ENCODE results near the gene PIGO. TPM values are rescaled to one million over a fixed set of nuclear protein-coding genes. Genes with fewer than 3 reads are reported as not detected.

Gene PIGO
- polyA plus RNA-seq, 1 of the 3 experiments (the other 2 are of a cell fraction): 31.0 TPM

- TF ChIP-seq MEF2A (IDR thresholded peaks at IDR 0.05; ENCODE audit: borderline replicate concordance, low read depth): no peak
- no peak for TF ChIP-seq FOXJ3 (CRISPR knock-in tag; IDR thresholded peaks at IDR 0.05)
- no peak for TF ChIP-seq NRF1 (IDR thresholded peaks at IDR 0.05; ENCODE audit: low read depth, low read length)
- no peak for TF ChIP-seq NFIC (IDR thresholded peaks at IDR 0.05; ENCODE audit: borderline replicate concordance)
- no peak for TF ChIP-seq SIN3A (IDR thresholded peaks at IDR 0.05; ENCODE audit: borderline replicate concordance, low read depth, low read length)
- TF ChIP-seq MAX (IDR thresholded peaks at IDR 0.05; ENCODE audit: low read depth): no peak
- no peak for TF ChIP-seq CTCF (IDR thresholded peaks at IDR 0.05)
- no peak for TF ChIP-seq USF1 (IDR thresholded peaks at IDR 0.05; ENCODE audit: borderline replicate concordance, low read depth)
- TF ChIP-seq FOXM1 (IDR thresholded peaks at IDR 0.05; ENCODE audit: low read depth): no peak
- TF ChIP-seq RXRA (IDR thresholded peaks at IDR 0.05; ENCODE audit: borderline replicate concordance, low read depth): no peak
- no peak for TF ChIP-seq GATA2 (CRISPR knock-in tag; IDR thresholded peaks at IDR 0.05)
These were observed 39.1 kb downstream of the PIGO start for GRCh38 chr9:35057271-35057620.

GRCh38 chr9:35056571-35057270 lies 39.7 kb downstream of the PIGO start:
- no peak overlapping the region for H3K9ac ChIP-seq
- H3K27ac ChIP-seq (ENCODE audit: low read depth in 2 of 2, low read length in 1 of 2): no peak overlapping the region
- H3K9me3 ChIP-seq: no peaks in the 10 kb centered on the region
- no peaks in the 10 kb centered on the region for H3K4me1 ChIP-seq (ENCODE audit: control insufficient read depth in 1 of 2, insufficient read depth in 2 of 2, low read depth in 1 of 2, low read length in 1 of 2)
- H3K27me3 ChIP-seq (ENCODE audit: insufficient read depth): no peaks in the 10 kb centered on the region
- CTCF ChIA-PET: interaction anchor here (1.0 to 3.6 kb wide), 3 partner anchors 9 to 157 kb away, joined by 3 to 14 read pairs (median 3); partner anchors contain the start of gene FANCG
- POLR2A ChIA-PET: no interaction called here
- peaks cover 8% of the 10 kb centered on the region; the same call in 1 of the 2 replicates for H4K20me1 ChIP-seq (ENCODE audit: insufficient read depth)
- H3F3A ChIP-seq (replicated peaks; ENCODE audit: insufficient read depth): peaks cover 50% of the 10 kb centered on the region
- 89% methylated on average over 9 of the region's 9 CpGs for WGBS (ENCODE audit: low lambda C conversion rate)
- H3K9me2 ChIP-seq: no peaks in the 10 kb centered on the region
- no peak overlapping the region for H2AFZ ChIP-seq (ENCODE audit: low read depth)
- H3K4me2 ChIP-seq: no peak overlapping the region
- no peak for DNase-seq
- peaks cover 70 to 93% of the 10 kb centered on the region in 2 experiments for H3K36me3 ChIP-seq (replicated peaks in 1 of 2; ENCODE audit: control insufficient read depth in 1 of 2, insufficient read depth in 2 of 2, low read length in 1 of 2)
- H3K4me3 ChIP-seq (ENCODE audit: low read depth in 2 of 2, low read length in 1 of 2): no peak overlapping the region
- peaks cover 16% of the 10 kb centered on the region; the same call in 1 of the 2 replicates for H3K79me2 ChIP-seq (ENCODE audit: insufficient read depth)
- TF ChIP-seq EZH2phosphoT487 (IDR thresholded peaks at IDR 0.05; ENCODE audit: borderline replicate concordance, low read depth): no peak
- no peak for TF ChIP-seq GATA2 (CRISPR knock-in tag; IDR thresholded peaks at IDR 0.05)
- TF ChIP-seq MXI1 (IDR thresholded peaks at IDR 0.05; ENCODE audit: low read depth, low read length): no peak
- TF ChIP-seq GABPA (IDR thresholded peaks at IDR 0.05; ENCODE audit: low read depth): no peak
- no peak for TF ChIP-seq NFIC (IDR thresholded peaks at IDR 0.05; ENCODE audit: borderline replicate concordance)
- no peak for TF ChIP-seq CTCF (IDR thresholded peaks at IDR 0.05)
- TF ChIP-seq NRF1 (IDR thresholded peaks at IDR 0.05; ENCODE audit: low read depth, low read length): no peak
- TF ChIP-seq RAD21 (IDR thresholded peaks at IDR 0.05; ENCODE audit: low read length): no peak
- no peak for TF ChIP-seq USF2 (IDR thresholded peaks at IDR 0.05; ENCODE audit: borderline replicate concordance, low read depth, low read length)
- TF ChIP-seq RXRA (IDR thresholded peaks at IDR 0.05; ENCODE audit: borderline replicate concordance, low read depth): no peak
- TF ChIP-seq SIN3A (IDR thresholded peaks at IDR 0.05; ENCODE audit: borderline replicate concordance, low read depth, low read length): no peak
- TF ChIP-seq RFX5 (IDR thresholded peaks at IDR 0.05; ENCODE audit: low read length): no peak
- no peak for TF ChIP-seq IRF3 (IDR thresholded peaks at IDR 0.05; ENCODE audit: low read depth, low read length)

More at GRCh38 chr9:35057271-35057620, 39.1 kb downstream of the PIGO start:
- ChIA-PET CTCF (interaction anchor here (1.0 to 3.6 kb wide), 3 partner anchors 8 to 158 kb away, joined by 3 to 14 read pairs (median 3); partner anchors contain the start of gene FANCG), POLR2A (no interaction called here)
- no peaks in the 10 kb centered on the region for H3K9me3 ChIP-seq
- H3F3A ChIP-seq (replicated peaks; ENCODE audit: insufficient read depth): peaks cover 47% of the 10 kb centered on the region
- no peaks in the 10 kb centered on the region for H3K9me2 ChIP-seq
- H2AFZ ChIP-seq (ENCODE audit: low read depth): no peak overlapping the region
- peaks cover 12% of the 10 kb centered on the region; the same call in 1 of the 2 replicates for H4K20me1 ChIP-seq (ENCODE audit: insufficient read depth)
- DNase-seq: no peak
- no peaks in the 10 kb centered on the region for H3K27me3 ChIP-seq (ENCODE audit: insufficient read depth)
- H3K4me3 ChIP-seq (ENCODE audit: low read depth in 2 of 2, low read length in 1 of 2): no peak overlapping the region
- H3K36me3 ChIP-seq (replicated peaks in 1 of 2; ENCODE audit: control insufficient read depth in 1 of 2, insufficient read depth in 2 of 2, low read length in 1 of 2): peaks cover 75 to 96% of the 10 kb centered on the region in 2 experiments
- WGBS (ENCODE audit: low lambda C conversion rate): 97% methylated on average over 8 of the region's 8 CpGs
- peaks cover 16% of the 10 kb centered on the region; the same call in 1 of the 2 replicates for H3K79me2 ChIP-seq (ENCODE audit: insufficient read depth)
- H3K27ac ChIP-seq (ENCODE audit: low read depth in 2 of 2, low read length in 1 of 2): no peak overlapping the region
- no peak overlapping the region for H3K9ac ChIP-seq
- no peak overlapping the region for H3K4me2 ChIP-seq
- no peaks in the 10 kb centered on the region for H3K4me1 ChIP-seq (ENCODE audit: control insufficient read depth in 1 of 2, insufficient read depth in 2 of 2, low read depth in 1 of 2, low read length in 1 of 2)
